Iris pigment epithelial cell (primary cell): Measurements from ENCODE around the gene NUCB2.

Source experiments
- DNase-seq: peaks from one replicate; pipeline ENCODE4 v3.0.0-alpha.2; 2011; ENCODE audit warnings: low read depth

Gene NUCB2

GRCh38 chr11:17268902-17269301 lies 7.6 kb upstream of the NUCB2 start:
- no peak for DNase-seq

- no peak for DNase-seq
Measured at GRCh38 chr11:17272801-17273200, 3.7 kb upstream of the NUCB2 start.

- no peak for DNase-seq
Measured at GRCh38 chr11:17273211-17273610, 3.3 kb upstream of the NUCB2 start.

- no peak for DNase-seq
Measured at GRCh38 chr11:17273668-17274282, 2.8 kb upstream of the NUCB2 start.

DNA sequence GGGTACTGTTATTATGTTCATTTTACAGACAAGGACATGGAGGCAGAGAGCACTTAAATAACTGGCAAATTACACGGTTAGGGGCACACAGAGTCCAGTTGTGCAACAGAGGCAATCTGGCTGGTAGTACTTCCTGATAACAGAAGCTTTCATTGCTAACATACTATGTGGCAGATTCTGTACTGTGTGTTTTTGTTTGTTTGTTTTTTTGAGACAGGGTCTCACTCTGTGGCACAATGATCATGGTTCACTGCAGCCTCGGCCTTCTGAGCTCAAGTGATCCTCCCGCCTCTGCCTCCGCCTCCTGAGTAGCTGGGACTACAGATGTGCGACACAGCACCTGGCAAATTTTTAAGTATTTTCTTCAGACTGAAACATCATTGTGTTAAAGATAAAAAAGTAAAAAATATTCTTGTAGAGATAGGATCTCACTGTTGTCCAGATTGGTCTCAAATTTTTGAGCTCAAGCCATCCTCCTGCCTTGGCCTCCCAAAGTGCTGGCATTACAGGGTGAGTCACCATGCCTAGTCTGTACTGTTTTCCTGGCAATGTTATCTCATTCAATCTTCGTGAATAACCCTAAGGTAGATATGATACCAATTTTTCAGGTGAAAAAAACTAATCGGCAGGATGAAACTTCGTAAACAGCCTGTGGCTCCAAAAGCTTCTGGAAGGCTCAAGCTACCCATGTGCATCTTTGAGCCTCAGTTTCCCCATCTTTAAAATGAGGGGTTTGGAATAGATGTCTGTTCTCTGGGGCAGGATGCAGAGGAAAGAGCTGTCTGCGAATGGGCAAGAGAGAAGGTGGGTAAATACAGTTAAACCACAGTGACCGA lies 921 bp upstream of the NUCB2 start:
- DNase-seq = no peak

DNA sequence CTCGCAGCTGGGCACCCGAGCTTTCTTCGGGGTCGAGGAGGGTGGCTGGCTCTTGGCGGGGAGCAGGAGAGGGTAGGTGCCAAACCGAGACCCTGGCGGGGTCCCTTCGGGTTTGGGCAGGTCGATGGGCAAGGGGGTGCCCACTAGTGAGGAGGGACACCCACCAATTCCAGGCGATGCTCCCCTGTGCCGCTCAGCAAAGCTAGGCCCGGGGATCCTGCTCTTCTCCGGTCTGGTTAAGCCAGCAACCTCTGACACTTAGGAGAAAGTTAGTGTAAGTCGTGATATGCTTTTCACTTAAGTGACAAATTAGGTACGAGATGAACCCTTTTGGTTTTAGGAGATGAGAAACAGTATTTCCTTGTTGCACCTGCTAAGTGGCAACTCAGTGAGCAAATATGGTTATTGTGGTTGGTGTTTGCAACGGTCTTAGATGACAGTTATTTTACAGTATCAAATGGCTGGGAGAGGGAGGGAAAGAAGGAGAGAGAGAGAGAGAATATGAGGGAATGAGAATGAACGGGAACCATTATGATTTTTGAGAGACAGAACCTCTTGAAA lies 565 bp downstream of the NUCB2 start:
- peak; percentile 60 for DNase-seq

- no peak for DNase-seq
Measured at GRCh38 chr11:17280494-17281127, 4.1 kb downstream of the NUCB2 start.

DNA sequence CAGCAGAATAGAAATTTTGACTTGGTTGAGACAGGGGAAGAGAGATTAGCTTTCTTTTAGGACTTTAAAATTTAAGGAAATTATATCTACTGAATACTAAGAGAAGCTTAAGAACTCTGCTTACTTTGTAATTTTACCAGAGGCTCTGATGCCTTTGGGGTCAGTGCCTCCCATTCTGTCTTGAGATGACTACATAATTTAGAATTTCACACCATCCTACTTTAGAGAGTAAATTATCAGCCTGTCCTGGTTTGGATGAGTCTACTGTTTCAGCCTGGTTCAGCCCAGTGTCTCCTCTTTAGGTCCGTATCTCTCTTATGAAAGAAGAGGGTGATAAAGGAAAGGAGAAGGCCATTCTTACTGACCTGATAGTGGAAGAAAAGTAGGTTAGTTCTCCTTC lies 9.8 kb downstream of the NUCB2 start:
- DNase-seq = no peak

DNA sequence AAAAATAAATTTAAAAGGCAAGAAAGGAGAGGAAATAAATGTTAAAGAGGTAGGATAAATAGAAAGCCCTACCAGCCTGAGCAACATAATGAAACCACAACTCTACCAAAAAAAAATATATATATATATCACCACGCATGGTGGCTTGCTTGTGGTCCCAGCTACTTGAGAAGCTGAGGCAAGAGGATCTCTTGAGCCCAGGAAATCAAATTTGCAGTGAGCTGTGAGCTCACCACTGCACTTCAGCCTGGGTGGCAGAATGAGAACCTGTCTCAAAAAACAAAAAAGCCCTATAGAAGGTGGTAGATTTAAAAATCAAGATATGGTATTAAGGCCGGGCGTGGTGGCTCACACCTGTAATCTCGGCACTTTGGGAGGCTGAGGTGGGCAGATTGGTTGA lies 10.5 kb downstream of the NUCB2 start:
- DNase-seq = no peak

- DNase-seq = no peak
Measured at GRCh38 chr11:17291710-17292109, 15.2 kb downstream of the NUCB2 start.

DNA sequence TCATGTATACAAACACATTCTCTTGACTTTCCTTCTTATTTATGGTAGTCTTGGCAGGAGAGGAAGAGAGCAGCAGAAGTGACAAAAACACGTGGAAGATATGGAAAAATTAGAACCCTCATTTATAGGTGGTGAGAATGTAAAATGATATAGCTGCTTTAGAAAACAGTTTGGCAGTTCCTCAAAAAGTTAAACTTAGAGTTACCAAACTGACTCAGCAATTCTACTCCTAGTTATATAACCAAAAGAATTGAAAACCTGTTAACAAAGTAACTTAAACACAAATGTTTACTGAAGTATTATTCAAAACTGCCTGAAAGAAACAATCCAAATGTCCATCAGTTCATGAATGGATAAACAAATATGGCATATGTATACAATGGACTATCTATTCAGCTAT lies 16.8 kb downstream of the NUCB2 start:
- no peak for DNase-seq

- no peak for DNase-seq
Measured at GRCh38 chr11:17294033-17294432, 17.5 kb downstream of the NUCB2 start.

DNA sequence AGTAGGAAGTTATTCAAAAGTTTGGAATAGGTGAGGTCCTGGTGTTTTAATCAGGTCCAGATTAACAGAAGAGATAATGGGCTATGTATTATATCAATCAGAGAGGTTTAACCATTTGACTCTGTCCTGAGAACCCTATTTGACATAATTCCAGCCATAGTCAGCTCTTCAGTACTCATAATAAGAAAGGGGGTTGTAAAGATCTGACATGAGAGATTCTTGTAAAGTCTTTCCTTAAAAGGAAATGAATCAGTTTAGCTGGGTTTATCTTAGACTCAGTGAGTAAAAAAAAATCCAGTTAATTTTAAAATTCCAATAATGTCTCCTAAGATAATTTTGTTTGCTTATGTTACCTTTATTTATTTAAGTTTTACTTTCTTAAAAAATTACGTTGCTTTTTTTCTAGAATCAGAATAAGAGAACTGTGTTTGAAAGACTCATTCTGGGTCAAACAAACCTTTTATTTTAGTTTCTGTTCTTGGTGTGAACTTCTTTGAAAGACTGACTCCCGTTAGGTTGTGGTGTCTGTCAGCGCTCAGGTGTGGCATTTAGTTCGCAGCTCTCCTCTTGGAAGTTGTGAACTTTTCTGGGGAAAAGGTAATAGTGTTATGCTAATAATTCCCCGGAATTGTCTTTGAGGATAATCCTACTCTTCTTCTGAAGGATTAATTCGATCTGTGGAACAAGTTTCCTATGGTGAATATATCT lies 20.5 kb downstream of the NUCB2 start:
- peak; percentile 18 for DNase-seq

DNA sequence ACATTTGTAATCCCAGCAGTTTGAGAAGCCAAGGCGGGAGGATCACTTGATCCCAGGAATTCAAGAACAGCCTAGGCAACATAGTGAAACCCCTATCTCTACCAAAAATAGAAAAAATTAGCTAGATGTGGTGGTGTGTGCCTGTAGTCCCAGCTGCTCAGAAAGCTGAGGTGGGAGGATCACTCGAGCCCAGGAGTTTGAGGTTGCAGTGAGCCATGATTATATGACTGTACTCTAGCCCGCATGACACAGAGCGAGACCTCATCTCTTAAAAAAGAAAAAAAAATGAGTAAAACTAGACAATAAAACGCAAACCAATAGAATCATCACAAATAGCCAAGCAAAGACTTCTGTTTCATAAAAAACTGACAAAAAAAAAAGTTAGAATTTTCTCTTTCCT lies 21.8 kb downstream of the NUCB2 start:
- DNase-seq = no peak

- DNase-seq = no peak
Measured at GRCh38 chr11:17300372-17300771, 23.8 kb downstream of the NUCB2 start.

DNA sequence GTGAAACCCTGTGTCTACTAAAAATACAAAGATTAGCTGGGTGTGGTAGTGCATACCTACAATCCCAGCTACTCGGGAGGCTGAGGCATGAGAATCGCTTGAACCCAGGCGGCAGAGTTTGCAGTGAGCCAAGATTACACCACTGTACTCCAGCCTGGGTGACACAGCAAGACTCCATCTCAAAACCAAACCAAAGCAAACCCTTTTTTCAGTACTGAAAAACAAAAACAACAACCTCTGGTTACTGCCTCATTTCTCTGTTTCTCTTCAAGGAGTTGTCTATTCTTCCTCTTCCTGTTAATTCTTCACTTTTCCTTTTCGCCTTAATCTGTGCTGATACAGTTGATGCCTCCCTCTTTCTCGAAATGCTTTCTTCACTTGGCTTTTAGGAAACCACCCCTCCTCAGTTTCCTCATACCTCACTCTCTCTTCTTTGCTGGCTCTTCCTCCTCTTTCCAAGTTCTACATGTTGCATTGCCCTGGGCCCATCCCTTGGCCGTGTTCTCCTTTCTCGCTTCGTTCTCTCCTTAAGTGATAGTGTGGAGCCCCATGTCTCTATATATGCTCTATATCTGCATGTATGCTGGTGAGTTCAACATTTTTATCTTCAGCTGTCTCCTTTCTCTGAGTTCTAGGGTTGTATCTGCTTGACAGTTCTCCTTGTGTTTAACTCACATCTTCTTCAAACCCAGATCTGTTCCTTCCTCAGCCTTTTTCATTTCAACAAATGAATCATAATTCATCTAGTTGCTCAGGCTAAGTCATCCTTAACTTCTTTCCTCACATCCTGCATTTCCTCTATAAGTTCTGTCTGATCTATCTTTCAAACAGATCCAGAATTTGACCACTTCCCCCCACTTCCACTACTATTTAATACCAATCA lies 37.1 kb downstream of the NUCB2 start:
- no peak for DNase-seq

DNA sequence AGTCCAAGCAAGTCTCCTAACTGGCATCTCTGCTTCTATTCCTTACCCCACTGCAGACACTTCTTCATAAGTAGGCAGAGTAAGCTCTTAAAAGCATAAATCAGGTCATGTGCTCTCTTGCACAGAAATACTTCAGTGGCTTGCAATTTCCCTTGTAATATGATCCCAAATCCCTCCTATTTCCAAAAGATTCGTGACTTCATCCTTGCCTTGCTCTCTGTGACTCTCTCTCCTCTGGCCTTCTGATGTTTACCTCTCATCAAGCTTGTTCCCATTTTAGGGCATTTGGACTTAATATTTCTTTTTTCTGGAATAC lies 37.7 kb downstream of the NUCB2 start:
- DNase-seq = peak; percentile 92

GRCh38 chr11:17314904-17315426 lies 38.4 kb downstream of the NUCB2 start:
- no peak for DNase-seq

DNA sequence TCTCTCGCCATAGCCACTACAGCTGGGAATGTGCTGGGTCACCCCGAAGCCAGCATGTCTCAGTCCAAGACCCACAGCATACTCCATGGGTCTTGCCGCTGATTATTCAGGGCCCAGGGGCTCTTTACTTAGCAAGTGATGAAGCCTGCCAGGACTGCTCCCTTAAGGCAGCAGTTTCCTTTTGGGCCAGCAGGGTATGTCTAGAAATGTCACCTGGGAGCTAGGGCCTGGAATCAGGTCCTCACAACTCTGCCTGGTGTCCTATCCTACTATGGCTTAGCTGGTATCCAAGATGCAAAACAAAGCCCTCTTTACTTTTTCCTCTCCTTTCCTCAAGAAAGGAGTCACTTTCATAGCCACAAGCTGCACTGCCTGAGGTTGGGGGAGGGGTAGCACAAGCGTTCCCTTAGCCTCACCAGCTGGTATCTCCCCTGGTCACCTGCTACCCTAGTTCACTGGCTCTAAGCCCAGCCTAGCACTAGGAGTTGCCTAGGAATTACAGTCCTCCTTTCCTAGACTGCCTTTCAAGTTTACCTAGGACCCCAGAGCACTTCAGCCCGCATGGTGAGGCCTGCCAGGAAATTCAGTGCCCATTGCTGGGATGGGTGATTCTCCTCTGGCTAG lies 52.4 kb downstream of the NUCB2 start:
- no peak for DNase-seq

- DNase-seq = no peak
Measured at GRCh38 chr11:17331669-17332068, 55.1 kb downstream of the NUCB2 start.
